HepG2 (cell line): ENCODE results near the gene ACP5. TPM values are rescaled to one million over a fixed set of nuclear protein-coding genes. Genes with fewer than 3 reads are reported as not detected.

Experiments used
- KDM6A ChIP-seq: IDR thresholded peaks from 2 replicates; pipeline ENCODE4 v1.6.1; 2016; ENCODE audit warnings: low read depth
- KLF15 ChIP-seq: sonication (generic); formaldehyde crosslinking; IDR thresholded peaks from 2 replicates; pipeline ENCODE4 v1.8.1; 2023; ENCODE audit warnings: borderline replicate concordance, mild to moderate bottlenecking, inconsistent platforms, missing genetic modification reagents, mixed read lengths
- SIN3A ChIP-seq: IDR thresholded peaks from 2 replicates; pipeline ENCODE4 v1.6.1; 2011; ENCODE audit warnings: low read depth, mild to moderate bottlenecking, control low read depth, low read length, borderline replicate concordance
- SIX4 ChIP-seq: sonication (generic); formaldehyde crosslinking; IDR thresholded peaks from 2 replicates; pipeline ENCODE4 v1.4.0; 2020; ENCODE audit warnings: missing genetic modification reagents
- SMARCC2 ChIP-seq: fragments of 450-650 bp; IDR thresholded peaks from 2 replicates; pipeline ENCODE4 v1.6.1; 2017; ENCODE audit warnings: antibody characterized with exemption, mild to moderate bottlenecking
- THAP11 ChIP-seq: IDR thresholded peaks from 2 replicates; pipeline ENCODE4 v1.6.1; 2016; ENCODE audit warnings: missing biosample characterization, missing genetic modification reagents
- XRCC5 ChIP-seq: fragments of 200-400 bp; formaldehyde crosslinking; optimal IDR thresholded peaks from 2 replicates; pipeline ENCODE3; 2017; ENCODE audit warnings: mild to moderate bottlenecking, low read length
- ZBTB1 ChIP-seq: sonication (generic); formaldehyde crosslinking; IDR thresholded peaks from 2 replicates; pipeline ENCODE4 v1.4.0; 2020; ENCODE audit warnings: missing genetic modification reagents, borderline replicate concordance
- ZIK1 ChIP-seq: sonication (generic); formaldehyde crosslinking; IDR thresholded peaks from 2 replicates; pipeline ENCODE4 v1.5.0; 2020; ENCODE audit warnings: mild to moderate bottlenecking, low read depth, missing genetic modification reagents, borderline replicate concordance
- ZNF207 ChIP-seq: fragments of 450-650 bp; IDR thresholded peaks from 2 replicates; pipeline ENCODE4 v1.6.1; 2016; ENCODE audit warnings: antibody characterized with exemption, borderline replicate concordance
- ZNF350 ChIP-seq: sonication (generic); formaldehyde crosslinking; IDR thresholded peaks from 2 replicates; pipeline ENCODE4 v1.4.0; 2020; ENCODE audit warnings: mild to moderate bottlenecking, low read depth, missing genetic modification reagents, borderline replicate concordance
- ZNF567 ChIP-seq: sonication (generic); formaldehyde crosslinking; IDR thresholded peaks from 2 replicates; pipeline ENCODE4 v1.8.1; 2023; ENCODE audit warnings: mild to moderate bottlenecking, missing genetic modification reagents, borderline replicate concordance
- ZNF773 ChIP-seq: sonication (generic); formaldehyde crosslinking; IDR thresholded peaks from 2 replicates; pipeline ENCODE4 v1.4.0; 2020; ENCODE audit warnings: missing genetic modification reagents, borderline replicate concordance
- ZNF850 ChIP-seq: sonication (generic); formaldehyde crosslinking; conservative IDR thresholded peaks from 2 replicates; pipeline ENCODE4 v1.9.0; 2021; ENCODE audit warnings: mild to moderate bottlenecking, missing genetic modification reagents
- polyA plus RNA-seq, 8 experiments: library from polyadenylated mRNA; depleted of rRNA in 3 of 8; stranded (reverse) in 7 of 8; unstranded in 1 of 8; fragments of >200 nt; fragmentation: Illumina TruSeq in 4 of 8; extraction: Trizol in 4 of 8; gene quantifications; 2 replicates each; pipeline versions ENCODE4 v1.2.1 to v1.2.3, GENCODE V29; 2011 to 2016; ENCODE audit warnings: low read depth in 4 of 8, missing spikeins in 1 of 8, mixed read lengths in 1 of 8; ENCODE audit not compliant: insufficient read depth in 1 of 8
- total RNA-seq, 5 experiments: library from RNA; depleted of rRNA; stranded (reverse); fragments of >200 nt; fragmentation: Illumina TruSeq; extraction: Trizol; gene quantifications; 2 replicates each; pipeline ENCODE4 v1.2.3, GENCODE V29; 2016; ENCODE audit warnings: low read depth in 1 of 5
- TF ChIP-seq, protein P1 (sequence below): sonication (generic); formaldehyde crosslinking; IDR thresholded peaks from 2 replicates; pipeline ENCODE4 v1.4.0; 2020; ENCODE audit warnings: missing genetic modification reagents, borderline replicate concordance
- TF ChIP-seq, protein P2 (sequence below): sonication (generic); formaldehyde crosslinking; IDR thresholded peaks from 2 replicates; pipeline ENCODE4 v1.8.1; 2022; ENCODE audit warnings: mild to moderate bottlenecking, missing genetic modification reagents
- TF ChIP-seq, protein P3 (sequence below): sonication (generic); formaldehyde crosslinking; IDR thresholded peaks from 2 replicates; pipeline ENCODE4 v1.5.0; 2020; ENCODE audit warnings: missing genetic modification reagents
- TF ChIP-seq, protein P4 (sequence below): sonication (generic); formaldehyde crosslinking; IDR thresholded peaks from 2 replicates; pipeline ENCODE4 v1.8.0; 2023; ENCODE audit warnings: mild to moderate bottlenecking, missing genetic modification reagents
- TF ChIP-seq, protein P5 (sequence below): sonication (generic); formaldehyde crosslinking; IDR thresholded peaks from 2 replicates; pipeline ENCODE4 v1.5.1; 2020; ENCODE audit warnings: mild to moderate bottlenecking, moderate library complexity, missing genetic modification reagents

ACP5 gene
- total and polyA plus RNA-seq, 2 of the 13 experiments (the other 11 are each of a cell fraction or from before 2014, with no cell fraction given): 1.3 to 6.7 TPM

DNA sequence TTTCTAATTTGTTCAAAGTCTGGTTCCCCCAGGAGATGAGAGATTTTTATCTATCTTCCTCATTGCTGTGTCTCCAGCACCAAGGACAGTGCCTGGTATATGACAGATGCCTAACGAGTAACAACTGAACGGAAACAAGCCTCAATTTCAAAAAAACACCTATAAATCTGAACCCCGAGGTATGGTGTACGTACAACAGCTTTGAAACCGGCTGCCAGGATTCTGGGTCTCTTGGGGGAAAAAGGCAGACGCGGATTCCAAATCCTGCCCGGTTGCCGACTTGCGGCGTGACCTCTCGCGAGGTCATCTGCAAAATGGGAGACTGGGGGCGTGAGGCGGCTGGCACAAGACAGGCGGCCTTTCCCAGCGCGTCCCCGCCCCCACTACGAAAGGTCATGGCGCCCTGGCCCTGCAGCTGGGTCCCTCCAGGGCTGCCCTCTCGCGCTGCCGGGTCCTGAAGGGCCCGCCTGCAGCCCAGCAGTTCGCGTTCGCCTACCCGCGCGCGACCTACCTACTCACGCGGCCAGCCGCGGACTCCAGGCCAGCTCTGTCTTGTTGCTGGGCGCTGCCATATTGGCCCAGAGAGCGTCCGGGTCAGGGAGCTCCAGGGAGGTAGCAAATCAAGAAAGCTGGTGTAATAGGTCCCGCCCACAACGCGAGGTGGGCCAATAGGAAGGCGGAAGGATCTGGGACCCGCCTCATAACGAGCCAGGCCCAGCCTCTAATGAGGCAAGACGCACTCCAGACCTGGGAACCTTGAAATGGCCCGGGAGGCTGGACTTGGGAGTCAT, 48.7 kb downstream of the ACP5 start, which contains the start of gene ECSIT (continued):
- TF ChIP-seq, protein P1, sequence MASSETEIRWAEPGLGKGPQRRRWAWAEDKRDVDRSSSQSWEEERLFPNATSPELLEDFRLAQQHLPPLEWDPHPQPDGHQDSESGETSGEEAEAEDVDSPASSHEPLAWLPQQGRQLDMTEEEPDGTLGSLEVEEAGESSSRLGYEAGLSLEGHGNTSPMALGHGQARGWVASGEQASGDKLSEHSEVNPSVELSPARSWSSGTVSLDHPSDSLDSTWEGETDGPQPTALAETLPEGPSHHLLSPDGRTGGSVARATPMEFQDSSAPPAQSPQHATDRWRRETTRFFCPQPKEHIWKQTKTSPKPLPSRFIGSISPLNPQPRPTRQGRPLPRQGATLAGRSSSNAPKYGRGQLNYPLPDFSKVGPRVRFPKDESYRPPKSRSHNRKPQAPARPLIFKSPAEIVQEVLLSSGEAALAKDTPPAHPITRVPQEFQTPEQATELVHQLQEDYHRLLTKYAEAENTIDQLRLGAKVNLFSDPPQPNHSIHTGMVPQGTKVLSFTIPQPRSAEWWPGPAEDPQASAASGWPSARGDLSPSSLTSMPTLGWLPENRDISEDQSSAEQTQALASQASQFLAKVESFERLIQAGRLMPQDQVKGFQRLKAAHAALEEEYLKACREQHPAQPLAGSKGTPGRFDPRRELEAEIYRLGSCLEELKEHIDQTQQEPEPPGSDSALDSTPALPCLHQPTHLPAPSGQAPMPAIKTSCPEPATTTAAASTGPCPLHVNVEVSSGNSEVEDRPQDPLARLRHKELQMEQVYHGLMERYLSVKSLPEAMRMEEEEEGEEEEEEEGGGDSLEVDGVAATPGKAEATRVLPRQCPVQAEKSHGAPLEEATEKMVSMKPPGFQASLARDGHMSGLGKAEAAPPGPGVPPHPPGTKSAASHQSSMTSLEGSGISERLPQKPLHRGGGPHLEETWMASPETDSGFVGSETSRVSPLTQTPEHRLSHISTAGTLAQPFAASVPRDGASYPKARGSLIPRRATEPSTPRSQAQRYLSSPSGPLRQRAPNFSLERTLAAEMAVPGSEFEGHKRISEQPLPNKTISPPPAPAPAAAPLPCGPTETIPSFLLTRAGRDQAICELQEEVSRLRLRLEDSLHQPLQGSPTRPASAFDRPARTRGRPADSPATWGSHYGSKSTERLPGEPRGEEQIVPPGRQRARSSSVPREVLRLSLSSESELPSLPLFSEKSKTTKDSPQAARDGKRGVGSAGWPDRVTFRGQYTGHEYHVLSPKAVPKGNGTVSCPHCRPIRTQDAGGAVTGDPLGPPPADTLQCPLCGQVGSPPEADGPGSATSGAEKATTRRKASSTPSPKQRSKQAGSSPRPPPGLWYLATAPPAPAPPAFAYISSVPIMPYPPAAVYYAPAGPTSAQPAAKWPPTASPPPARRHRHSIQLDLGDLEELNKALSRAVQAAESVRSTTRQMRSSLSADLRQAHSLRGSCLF (CRISPR knock-in tag): no peak
- no peak for TF ChIP-seq KDM6A (CRISPR knock-in tag)
- TF ChIP-seq, protein P2, sequence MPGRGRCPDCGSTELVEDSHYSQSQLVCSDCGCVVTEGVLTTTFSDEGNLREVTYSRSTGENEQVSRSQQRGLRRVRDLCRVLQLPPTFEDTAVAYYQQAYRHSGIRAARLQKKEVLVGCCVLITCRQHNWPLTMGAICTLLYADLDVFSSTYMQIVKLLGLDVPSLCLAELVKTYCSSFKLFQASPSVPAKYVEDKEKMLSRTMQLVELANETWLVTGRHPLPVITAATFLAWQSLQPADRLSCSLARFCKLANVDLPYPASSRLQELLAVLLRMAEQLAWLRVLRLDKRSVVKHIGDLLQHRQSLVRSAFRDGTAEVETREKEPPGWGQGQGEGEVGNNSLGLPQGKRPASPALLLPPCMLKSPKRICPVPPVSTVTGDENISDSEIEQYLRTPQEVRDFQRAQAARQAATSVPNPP (CRISPR knock-in tag): no peak
- no peak for TF ChIP-seq XRCC5
- TF ChIP-seq ZNF773 (CRISPR knock-in tag): no peak
- TF ChIP-seq ZIK1 (CRISPR knock-in tag): peak; percentile 76; the same call in 1 of the 2 replicates
- no peak for TF ChIP-seq SIX4
- no peak for TF ChIP-seq SMARCC2
- no peak for TF ChIP-seq KLF15 (CRISPR knock-in tag)
- 0 out of 2 replicates have a peak, but pooled peaks have one; percentile 84 for TF ChIP-seq ZNF567 (CRISPR knock-in tag)
- TF ChIP-seq SIN3A: peak; percentile 98
- TF ChIP-seq, protein P3, sequence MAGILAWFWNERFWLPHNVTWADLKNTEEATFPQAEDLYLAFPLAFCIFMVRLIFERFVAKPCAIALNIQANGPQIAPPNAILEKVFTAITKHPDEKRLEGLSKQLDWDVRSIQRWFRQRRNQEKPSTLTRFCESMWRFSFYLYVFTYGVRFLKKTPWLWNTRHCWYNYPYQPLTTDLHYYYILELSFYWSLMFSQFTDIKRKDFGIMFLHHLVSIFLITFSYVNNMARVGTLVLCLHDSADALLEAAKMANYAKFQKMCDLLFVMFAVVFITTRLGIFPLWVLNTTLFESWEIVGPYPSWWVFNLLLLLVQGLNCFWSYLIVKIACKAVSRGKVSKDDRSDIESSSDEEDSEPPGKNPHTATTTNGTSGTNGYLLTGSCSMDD (CRISPR knock-in tag): no peak
- TF ChIP-seq ZNF850: no peak
- TF ChIP-seq THAP11: peak; percentile 89
- peak; percentile 71; the same call in 1 of the 2 replicates for TF ChIP-seq ZNF350 (CRISPR knock-in tag)
- TF ChIP-seq, protein P4, sequence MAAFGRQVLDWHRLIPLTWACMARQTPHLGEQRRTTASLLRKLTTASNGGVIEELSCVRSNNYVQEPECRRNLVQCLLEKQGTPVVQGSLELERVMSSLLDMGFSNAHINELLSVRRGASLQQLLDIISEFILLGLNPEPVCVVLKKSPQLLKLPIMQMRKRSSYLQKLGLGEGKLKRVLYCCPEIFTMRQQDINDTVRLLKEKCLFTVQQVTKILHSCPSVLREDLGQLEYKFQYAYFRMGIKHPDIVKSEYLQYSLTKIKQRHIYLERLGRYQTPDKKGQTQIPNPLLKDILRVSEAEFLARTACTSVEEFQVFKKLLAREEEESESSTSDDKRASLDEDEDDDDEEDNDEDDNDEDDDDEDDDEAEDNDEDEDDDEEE (CRISPR knock-in tag): 0 out of 2 replicates have a peak, but pooled peaks have one; percentile 35
- TF ChIP-seq, protein P5, sequence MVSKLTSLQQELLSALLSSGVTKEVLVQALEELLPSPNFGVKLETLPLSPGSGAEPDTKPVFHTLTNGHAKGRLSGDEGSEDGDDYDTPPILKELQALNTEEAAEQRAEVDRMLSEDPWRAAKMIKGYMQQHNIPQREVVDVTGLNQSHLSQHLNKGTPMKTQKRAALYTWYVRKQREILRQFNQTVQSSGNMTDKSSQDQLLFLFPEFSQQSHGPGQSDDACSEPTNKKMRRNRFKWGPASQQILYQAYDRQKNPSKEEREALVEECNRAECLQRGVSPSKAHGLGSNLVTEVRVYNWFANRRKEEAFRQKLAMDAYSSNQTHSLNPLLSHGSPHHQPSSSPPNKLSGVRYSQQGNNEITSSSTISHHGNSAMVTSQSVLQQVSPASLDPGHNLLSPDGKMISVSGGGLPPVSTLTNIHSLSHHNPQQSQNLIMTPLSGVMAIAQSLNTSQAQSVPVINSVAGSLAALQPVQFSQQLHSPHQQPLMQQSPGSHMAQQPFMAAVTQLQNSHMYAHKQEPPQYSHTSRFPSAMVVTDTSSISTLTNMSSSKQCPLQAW (CRISPR knock-in tag): peak; percentile 70
- no peak for TF ChIP-seq ZNF207
- TF ChIP-seq ZBTB1: no peak
